Posterior cingulate gyrus (tissue), 11 donors: Measurements from ENCODE around the gene CCDC73.
"Not testable (repeated sequence)": the region's sequence is repeated elsewhere in the genome, so short reads cannot be mapped to it uniquely, and the experiment has no call there.

Experiments
- DNase-seq, 10 donors: peaks; one replicate each; pipeline versions ENCODE4 v3.0.0 to v3.0.0-alpha.2; 2020 to 2021; ENCODE audit warnings: mixed read lengths in 3 of 10
- intact Hi-C: fragments of 100-400 bp; cut with DNase I; formaldehyde crosslinking; loops from one replicate; pipeline ENCODE4 v1.15.1; 2023

Gene CCDC73

GRCh38 chr11:32602657-32603415, 191.6 kb downstream of the CCDC73 start:
- no peak for DNase-seq

GRCh38 chr11:32597921-32598320, 196.5 kb downstream of the CCDC73 start:
- intact Hi-C loops: no loop called here
- DNase-seq: no peak

More at GRCh38 chr11:32602657-32603415, 191.6 kb downstream of the CCDC73 start:
- intact Hi-C loops: no loop called here

- DNase-seq: peak in 1 of 10 donors; percentile 47
- intact Hi-C loops: not testable (repeated sequence)
Observed at GRCh38 chr11:32596114-32596513, 198.3 kb downstream of the CCDC73 start.

DNA sequence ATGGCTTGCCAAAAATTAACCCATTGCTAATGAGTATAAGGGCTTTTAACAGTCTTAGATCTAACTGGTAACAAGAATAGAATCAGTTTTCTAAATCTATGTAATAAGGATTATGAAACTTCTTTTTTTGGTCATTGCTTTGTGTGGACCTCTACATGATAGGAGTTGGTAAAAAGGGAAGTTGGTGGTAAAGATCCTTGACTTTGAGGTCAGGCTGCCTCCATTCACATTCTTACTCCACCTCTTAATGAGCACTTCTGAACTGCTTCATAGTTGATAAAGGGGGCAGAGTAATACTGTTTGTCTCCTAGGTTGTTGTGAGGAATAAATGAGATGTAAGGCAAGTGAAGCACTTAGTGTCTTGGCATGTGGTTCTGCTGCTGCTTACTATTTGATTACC, 200.2 kb downstream of the CCDC73 start:
- DNase-seq: no peak
- intact Hi-C loops: no loop called here

- intact Hi-C loops: no loop called here
- no peak for DNase-seq
Observed at GRCh38 chr11:32586576-32587190, 207.8 kb downstream of the CCDC73 start.

DNA sequence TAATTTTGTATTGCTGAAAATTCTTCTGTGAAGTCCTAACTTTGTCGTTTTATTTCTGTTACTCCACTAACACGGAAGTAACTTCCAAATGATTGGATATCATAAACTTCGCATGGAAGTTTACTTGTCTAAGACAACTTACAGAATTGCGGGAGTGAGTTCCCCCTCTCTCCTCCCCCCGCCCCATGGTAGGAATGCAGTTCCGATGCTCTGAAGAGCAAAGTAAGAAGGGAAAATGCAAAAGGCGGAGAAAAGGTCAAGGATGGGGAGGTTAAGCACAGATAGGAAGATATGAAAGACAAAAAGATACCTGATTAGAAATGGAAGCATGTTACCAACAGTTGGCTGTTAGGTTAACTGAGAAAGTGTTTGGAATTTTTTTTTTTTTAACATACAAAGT, 209.5 kb downstream of the CCDC73 start:
- DNase-seq: no peak
- intact Hi-C loops: no loop called here

DNA sequence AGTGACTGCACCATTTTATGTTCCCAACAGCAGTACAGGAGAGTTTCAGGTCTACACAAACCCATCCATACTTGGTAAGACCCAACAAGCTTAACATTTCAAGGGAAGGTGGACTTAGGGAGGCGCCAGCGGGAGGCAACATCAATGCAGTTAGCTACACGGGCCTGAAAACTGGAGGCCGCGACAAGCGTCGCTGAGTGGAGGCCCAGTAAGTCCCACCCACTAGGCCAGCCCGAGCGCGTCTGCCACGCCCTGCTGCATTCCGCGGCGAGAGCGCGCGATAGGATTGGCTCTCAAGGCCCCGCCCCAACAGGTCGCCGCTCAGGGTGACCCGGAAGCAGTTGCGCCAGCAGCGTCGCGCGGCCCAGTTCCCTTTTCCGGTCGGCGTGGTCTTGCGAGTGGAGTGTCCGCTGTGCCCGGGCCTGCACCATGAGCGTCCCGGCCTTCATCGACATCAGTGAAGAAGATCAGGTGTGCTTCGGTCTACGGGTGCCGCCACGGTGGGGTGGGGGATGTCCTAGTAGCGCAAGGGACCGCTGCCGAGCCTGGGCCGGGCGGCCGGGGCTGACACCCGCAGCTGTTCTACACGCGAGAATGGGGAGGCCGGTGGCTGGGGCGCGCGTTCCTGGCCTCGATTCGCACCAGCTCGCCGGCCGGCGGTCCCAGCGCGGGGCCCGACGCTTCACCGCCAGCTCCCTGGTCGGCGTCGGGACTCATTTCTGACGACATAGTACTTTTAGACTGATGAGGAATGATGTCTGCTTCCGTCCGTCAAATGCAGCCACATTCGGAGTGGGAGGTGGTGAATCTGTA, 210.8 kb downstream of the CCDC73 start, which contains the start of gene EIF3M:
Gene EIF3M (plus strand): TSS at position 373 of the 813 bp plus-strand sequence. CDS start 57 bp downstream, at position 430.
- intact Hi-C loops: no loop called here
- peak; percentile 92 to 99 (median 96) for DNase-seq

- no peak for DNase-seq
- intact Hi-C loops: no loop called here
Observed at GRCh38 chr11:32581556-32581955, 212.9 kb downstream of the CCDC73 start.

DNA sequence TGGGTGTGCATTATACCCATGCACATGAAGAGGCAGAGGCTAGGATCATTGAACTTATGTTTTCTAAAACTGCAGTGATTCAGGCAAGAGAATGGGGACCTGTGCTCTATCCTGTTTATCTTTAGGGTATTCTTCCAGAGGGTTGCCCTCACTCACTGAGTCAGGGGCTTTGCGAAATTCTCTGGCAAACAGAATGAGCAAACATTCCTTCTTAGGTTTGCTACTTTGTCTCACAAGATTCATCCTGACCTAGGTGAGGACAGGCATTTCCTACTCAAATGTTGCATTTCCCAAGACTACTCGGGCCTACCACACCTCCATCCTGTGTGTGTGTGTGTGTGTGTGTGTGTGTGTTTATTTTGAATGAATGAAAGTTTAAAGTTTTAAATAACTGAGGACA, 213.5 kb downstream of the CCDC73 start:
- intact Hi-C loops: no loop called here
- DNase-seq: no peak

DNA sequence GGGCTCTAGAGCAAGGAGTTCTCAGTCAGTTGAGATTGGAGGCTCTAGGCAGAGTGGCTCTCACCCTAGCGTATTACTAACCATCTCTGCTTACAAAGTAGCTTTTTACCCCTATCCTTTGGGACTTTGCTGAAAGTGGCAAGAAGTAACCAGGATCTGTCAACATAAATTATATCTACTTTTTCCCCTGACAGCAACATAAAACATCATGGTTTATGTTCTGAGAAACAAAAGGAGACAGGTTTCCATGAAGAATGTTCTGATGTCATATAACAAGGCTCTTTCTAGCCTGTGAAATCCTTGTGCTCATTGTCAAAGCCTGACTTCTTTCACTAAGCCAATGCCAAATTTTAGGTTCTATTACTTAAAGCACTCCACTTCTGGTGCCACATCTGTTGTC, 218.0 kb downstream of the CCDC73 start:
- DNase-seq: no peak
- intact Hi-C loops: no loop called here

DNA sequence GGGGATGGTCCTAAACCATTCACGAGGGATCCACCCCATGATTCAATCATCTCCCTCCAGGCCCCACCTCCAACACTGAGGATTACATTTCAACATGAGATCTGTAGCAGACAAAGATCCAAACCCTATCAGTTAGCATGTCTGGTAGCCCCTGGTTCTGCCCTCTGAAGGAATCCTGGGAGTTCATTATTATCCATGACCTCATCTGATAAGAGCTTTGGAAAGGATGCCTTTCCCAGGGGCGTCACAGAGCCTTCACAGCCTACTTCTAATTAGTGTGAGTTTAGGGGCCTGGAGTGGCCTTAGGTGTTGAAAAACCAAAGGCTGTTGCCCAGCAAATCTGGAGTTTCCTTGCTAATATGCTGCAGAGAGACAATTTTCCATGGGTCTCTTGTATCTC, 219.4 kb downstream of the CCDC73 start:
- intact Hi-C loops: no loop called here

GRCh38 chr11:32574421-32574820, 220.0 kb downstream of the CCDC73 start:
- intact Hi-C loops: no loop called here
- DNase-seq: no peak

More for the DNA sequence above, 219.4 kb downstream of the CCDC73 start:
- DNase-seq: no peak

DNA sequence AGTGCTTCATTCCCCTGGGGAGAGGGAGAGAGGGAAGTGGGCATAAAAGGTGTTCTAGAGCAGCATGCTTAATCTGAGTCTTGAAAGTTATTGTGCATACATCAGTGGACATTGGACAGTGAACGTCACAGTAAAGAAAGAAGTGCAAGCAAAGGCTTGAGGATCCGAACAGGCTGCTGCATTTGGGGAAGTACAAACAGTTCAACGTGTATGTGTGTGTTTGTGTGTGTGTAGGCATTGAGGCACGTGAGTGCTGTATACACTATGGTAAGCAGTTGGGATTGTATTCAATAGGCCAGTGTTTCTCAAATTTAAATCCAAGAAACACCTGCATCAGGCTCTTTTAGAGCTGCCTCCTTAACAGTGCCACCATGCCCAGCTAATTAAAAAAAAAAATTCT, 221.2 kb downstream of the CCDC73 start:
- intact Hi-C loops: no loop called here
- DNase-seq: no peak

DNA sequence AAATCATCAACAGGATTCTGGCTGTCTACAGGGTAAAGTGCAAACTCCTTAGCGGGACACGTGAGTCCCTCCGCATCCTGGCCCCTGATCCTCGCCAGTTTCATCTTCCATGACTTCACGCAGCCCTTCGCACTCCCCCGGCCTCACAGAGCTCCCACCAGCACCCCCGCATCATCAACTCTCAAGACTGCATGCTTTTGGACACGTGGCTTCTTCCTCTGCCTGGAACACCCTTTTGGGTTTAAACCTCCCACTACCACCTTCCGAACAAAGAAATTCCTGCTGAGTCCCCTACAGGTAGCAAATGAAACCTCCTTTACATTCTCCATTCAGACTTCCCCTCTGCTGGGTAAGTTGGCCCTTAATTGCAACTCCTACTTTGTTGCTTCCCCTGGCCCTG, 223.4 kb downstream of the CCDC73 start:
- intact Hi-C loops: no loop called here
- DNase-seq: no peak

DNA sequence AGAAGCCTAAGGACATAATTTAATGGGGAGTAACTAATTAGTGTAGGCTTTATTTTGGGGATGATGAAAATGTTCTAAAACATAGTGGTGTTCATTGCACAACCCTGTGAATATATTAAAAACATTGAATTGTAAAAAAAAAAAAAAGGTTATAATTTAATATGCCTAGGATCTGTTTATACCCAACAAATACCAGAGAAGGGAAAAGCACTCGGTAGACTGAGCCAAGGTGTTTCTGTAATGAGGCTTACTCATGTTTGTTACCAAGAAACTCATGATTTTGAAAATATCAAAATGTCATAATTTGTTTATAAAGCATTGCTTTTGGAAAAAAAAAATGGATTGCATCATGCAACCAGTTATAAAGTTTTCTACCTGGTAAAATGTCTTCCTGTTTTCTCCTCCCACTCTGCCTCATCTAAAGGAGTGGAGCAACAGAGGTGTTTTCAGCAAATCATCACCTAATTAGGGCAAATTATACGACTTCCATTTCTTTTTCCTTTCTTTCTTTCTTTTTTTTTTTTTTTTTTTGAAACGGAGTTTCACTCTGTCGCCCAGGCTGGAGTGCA, 225.1 kb downstream of the CCDC73 start:
- intact Hi-C loops: no loop called here
- DNase-seq: no peak

DNA sequence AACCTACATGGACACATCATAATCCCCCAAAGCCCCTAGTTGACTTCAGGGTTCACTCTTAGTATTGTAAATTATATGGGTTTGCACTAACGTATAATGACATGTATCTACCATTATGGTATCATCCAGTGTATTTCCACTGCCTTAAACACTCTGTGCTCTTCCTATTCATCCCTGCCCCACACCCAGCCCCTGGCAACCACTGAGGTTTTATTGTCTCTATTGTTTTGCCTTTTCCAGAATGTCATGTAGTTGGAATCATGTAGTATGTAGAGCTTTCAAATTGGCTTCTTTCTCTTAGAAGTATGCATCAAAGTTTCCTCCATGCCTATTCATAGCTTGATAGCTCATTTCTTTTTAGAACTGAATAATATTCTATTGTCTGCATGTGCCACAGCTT, 227.3 kb downstream of the CCDC73 start:
- no peak for DNase-seq
- intact Hi-C loops: no loop called here

- no peak for DNase-seq
- intact Hi-C loops: no loop called here
Observed at GRCh38 chr11:32566517-32566916, 227.9 kb downstream of the CCDC73 start.

- no peak for DNase-seq
- intact Hi-C loops: no loop called here
Observed at GRCh38 chr11:32563600-32563959, 230.9 kb downstream of the CCDC73 start.

DNA sequence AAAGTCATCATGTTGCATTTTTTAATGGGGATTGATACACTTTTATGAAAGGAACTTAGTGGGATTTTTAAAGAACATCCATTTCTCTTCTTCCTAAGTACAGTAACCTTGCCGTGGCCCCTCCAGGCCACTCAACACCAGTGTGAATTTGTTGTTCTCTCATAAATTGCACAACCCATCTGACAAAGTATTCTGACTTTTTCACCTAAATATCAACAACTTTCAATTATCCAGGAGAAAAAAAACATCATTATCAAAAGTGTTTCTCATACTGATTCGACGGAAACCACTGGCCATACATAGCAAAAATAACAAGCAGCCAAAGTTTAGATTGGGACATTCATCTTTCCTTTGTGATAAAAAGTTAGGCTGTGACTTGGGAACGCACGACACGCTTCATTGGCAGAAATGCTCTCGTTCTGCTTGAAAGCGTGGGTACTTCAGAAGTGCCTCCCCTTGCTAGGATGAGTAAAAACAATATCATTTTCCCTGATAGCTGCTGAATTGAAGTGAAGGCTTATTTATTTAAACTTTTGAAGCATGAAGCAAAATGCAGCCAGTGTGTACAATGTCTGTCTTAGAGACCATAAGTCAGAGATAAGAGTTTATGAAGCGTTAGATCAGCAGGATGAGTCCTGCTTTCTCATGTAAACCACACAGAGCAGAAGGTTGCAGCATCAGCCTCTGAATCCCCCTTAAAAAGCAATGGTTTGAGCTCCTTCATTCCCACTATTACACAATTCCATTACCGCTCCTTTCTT, 231.4 kb downstream of the CCDC73 start:
- intact Hi-C loops: no loop called here

DNA sequence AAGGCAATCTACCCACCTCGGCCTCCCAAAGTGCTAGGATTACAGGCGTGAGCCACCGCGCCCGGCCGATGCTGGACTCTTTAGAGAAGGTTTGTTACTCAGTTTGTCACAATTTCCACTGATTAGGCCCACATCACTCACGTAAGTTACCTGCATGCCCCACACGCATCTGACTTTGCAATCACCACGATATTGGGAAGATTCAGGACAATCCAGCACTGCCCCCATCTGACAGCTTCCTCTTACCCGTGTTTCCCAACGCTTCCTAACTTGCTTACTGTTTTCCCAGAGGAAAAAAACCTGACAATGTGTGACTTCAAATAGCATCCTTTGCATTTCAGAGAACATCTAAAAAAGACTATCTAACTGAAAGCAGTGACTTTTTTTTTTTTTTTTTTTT, 232.6 kb downstream of the CCDC73 start:
- intact Hi-C loops: no loop called here
- no peak for DNase-seq

More for the DNA sequence above, 231.4 kb downstream of the CCDC73 start:
- DNase-seq: no peak
